OCI-LY3 (cell line): ENCODE results near the gene SENP6.

Source experiments
- H2AFZ ChIP-seq: fragments of 200-600, 300-600 bp; shearing (Covaris generic); 2 replicates; pipeline ENCODE4 v1.6.0; 2014; ENCODE audit warnings: antibody characterized with exemption, low read depth, low read length
- H3K27ac ChIP-seq: fragments of 200-600, 300-600 bp; sonication (generic); 2 replicates; pipeline ENCODE4 v1.5.1; 2014; ENCODE audit warnings: mild to moderate bottlenecking, low read length, moderate library complexity, mixed read lengths
- H3K27me3 ChIP-seq: fragments of 200-600, 300-600 bp; sonication (generic); 2 replicates; pipeline ENCODE4 v1.6.1; 2014; ENCODE audit warnings: low read depth, low read length, mixed read lengths
- H3K36me3 ChIP-seq: fragments of 200-600, 300-600 bp; sonication (generic); replicated peaks from 2 replicates; pipeline ENCODE3; 2014; ENCODE audit warnings: low read depth, low read length, mixed read lengths
- H3K4me1 ChIP-seq: fragments of 300-600, 200-600 bp; sonication (generic); 2 replicates; pipeline ENCODE4 v1.6.1; 2014; ENCODE audit warnings: low read length, mixed read lengths
- H3K4me2 ChIP-seq: fragments of 200-600, 300-600 bp; sonication (generic); 2 replicates; pipeline ENCODE4 v1.6.1; 2014; ENCODE audit warnings: low read length, mixed read lengths
- H3K4me3 ChIP-seq: fragments of 300-600, 200-600 bp; sonication (generic); 2 replicates; pipeline ENCODE4 v1.5.1; 2014; ENCODE audit warnings: antibody characterized with exemption, mild to moderate bottlenecking, low read length, moderate library complexity
- H3K79me2 ChIP-seq: fragments of 300-600, 200-600 bp; shearing (Covaris generic); 2 replicates; pipeline ENCODE4 v1.6.1; 2014; ENCODE audit warnings: mild to moderate bottlenecking, low read length, mixed read lengths
- H3K9ac ChIP-seq: fragments of 300-600, 200-600 bp; shearing (Covaris generic); 2 replicates; pipeline ENCODE4 v1.6.0; 2014; ENCODE audit warnings: mild to moderate bottlenecking, low read length, moderate library complexity
- H3K9me3 ChIP-seq: fragments of 200-600, 300-600 bp; shearing (Covaris generic); 2 replicates; pipeline ENCODE4 v1.6.1; 2014; ENCODE audit warnings: low read length, mixed read lengths; ENCODE audit not compliant: insufficient read depth
- H4K20me1 ChIP-seq: fragments of 200-600, 300-600 bp; sonication (generic); 2 replicates; pipeline ENCODE4 v1.6.1; 2016; ENCODE audit warnings: low read length, mixed read lengths; ENCODE audit not compliant: insufficient read depth
- EZH2phosphoT487 ChIP-seq: fragments of 200-600 bp; shearing (Covaris generic); IDR thresholded peaks from 2 replicates; pipeline ENCODE4 v1.6.1; 2018; ENCODE audit warnings: antibody characterized with exemption, mixed run types, low read depth
- TF ChIP-seq, protein P1 (sequence below): fragments of 200-600, 300-600 bp; sonication (generic); IDR thresholded peaks from 2 replicates; pipeline ENCODE4 v1.5.1; 2014; ENCODE audit warnings: antibody characterized with exemption, low read length, low read depth

Gene SENP6

DNA sequence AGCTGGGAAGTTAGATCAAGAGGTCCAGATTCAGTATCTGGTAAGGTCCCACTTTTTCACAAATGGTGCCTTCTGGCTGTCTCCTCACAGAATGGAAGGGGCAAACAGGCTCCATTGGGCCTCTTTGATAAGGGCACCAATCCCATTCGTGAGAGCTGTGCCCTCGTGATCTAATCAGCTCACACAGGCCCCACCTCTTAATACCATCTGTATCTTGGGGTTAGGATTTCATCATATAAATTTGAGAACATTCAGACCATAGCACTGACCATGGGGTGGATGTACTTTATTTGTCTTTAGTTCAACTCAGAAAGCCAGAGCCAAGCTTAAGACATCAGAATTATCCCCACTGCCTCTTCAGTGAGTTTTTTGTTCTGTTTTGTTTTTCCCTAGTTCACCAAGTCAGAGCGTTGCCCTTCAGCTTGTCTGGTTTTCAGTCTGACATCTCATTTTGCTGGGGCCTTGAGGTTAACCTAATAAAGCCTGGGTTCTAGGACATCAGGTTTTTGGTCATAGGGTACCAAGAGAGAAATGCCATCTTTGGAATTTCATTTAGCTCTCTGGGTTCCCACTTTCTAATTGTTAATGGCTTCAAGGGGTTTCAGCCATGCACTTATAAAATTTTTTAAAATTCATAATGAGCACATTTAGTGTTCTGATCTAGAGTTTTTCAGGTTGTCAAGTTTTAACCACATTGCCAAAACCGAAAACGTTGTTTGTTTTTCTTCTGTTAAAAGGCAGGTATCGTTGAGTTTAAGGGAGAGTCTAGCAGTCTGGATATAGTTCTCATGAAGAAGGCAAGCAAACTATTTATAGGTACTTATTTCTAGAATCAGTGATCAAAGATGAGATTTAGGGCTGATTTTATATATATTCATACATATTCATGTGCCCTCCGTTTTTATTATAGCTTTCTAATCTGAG is 19.0 kb downstream of the SENP6 start:
- H3K4me2 ChIP-seq, result no peak overlapping the region
- H3K9me3 ChIP-seq, result no peaks in the 10 kb centered on the region
- H2AFZ ChIP-seq, result no peak overlapping the region
- no peak for TF ChIP-seq EZH2phosphoT487
- TF ChIP-seq, protein P1, sequence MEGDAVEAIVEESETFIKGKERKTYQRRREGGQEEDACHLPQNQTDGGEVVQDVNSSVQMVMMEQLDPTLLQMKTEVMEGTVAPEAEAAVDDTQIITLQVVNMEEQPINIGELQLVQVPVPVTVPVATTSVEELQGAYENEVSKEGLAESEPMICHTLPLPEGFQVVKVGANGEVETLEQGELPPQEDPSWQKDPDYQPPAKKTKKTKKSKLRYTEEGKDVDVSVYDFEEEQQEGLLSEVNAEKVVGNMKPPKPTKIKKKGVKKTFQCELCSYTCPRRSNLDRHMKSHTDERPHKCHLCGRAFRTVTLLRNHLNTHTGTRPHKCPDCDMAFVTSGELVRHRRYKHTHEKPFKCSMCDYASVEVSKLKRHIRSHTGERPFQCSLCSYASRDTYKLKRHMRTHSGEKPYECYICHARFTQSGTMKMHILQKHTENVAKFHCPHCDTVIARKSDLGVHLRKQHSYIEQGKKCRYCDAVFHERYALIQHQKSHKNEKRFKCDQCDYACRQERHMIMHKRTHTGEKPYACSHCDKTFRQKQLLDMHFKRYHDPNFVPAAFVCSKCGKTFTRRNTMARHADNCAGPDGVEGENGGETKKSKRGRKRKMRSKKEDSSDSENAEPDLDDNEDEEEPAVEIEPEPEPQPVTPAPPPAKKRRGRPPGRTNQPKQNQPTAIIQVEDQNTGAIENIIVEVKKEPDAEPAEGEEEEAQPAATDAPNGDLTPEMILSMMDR, result no peak
- H3K36me3 ChIP-seq, result peaks cover 22% of the 10 kb centered on the region
- H3K9ac ChIP-seq, result no peak overlapping the region
- H3K27me3 ChIP-seq, result no peaks in the 10 kb centered on the region
- H4K20me1 ChIP-seq, result peaks cover 54% of the 10 kb centered on the region
- H3K79me2 ChIP-seq, result peaks cover 91% of the 10 kb centered on the region
- H3K4me1 ChIP-seq, result no peaks in the 10 kb centered on the region
- H3K4me3 ChIP-seq, result no peak overlapping the region
- no peak overlapping the region for H3K27ac ChIP-seq

DNA sequence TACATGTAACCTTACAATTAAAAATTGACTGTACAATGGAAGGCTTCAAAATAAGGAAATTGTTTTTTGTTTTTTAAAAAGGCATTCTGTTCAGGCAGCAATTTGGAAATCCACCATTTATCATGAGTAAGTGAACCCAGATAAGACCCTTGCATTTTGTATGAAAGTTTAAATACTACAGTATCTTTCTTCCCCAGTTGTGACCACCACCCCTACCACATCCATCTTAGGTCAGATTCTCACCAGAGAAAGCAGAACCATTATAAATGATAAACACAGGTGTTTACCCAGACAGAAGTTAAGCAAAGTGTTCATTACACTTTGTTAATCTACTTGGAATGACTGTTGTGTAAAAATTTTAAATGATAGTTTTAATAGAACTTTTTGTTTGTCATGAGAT is 20.2 kb downstream of the SENP6 start:
- Histone ChIP-seq H3K9ac (no peak overlapping the region), H4K20me1 (peaks cover 52% of the 10 kb centered on the region), H3K36me3 (peaks cover 22% of the 10 kb centered on the region), H3K27me3 (no peaks in the 10 kb centered on the region), H3K79me2 (peaks cover 83% of the 10 kb centered on the region), H3K9me3 (no peaks in the 10 kb centered on the region), H3K4me3 (no peak overlapping the region), H2AFZ (no peak overlapping the region), H3K4me1 (no peaks in the 10 kb centered on the region), H3K4me2 (no peak overlapping the region), H3K27ac (no peak overlapping the region)
- TF ChIP-seq, protein P1, result no peak
- no peak for TF ChIP-seq EZH2phosphoT487

DNA sequence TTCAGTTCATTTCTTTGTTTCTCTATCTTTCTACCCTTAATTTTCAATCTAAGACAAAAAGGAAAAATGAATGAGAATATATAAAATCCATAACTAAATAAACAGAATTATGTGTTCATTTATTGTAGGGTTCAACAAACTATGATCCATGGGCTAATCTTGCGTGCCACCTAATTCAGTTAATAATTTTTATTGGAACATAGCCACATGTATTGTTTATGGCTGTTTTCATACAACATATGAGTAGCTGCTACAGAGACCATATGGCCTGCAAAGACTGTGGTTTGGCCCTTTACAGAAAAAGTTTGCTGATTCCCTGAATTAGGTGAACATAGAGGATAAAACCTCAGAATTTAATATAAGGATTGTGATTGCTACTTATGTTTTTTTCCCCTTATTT is 21.8 kb downstream of the SENP6 start:
- Histone ChIP-seq H3K27me3 (no peaks in the 10 kb centered on the region), H3K27ac (no peak overlapping the region), H3K9me3 (no peaks in the 10 kb centered on the region), H3K4me1 (no peaks in the 10 kb centered on the region), H3K4me2 (no peak overlapping the region), H3K36me3 (peaks cover 20% of the 10 kb centered on the region), H3K4me3 (no peak overlapping the region), H3K9ac (no peak overlapping the region), H3K79me2 (peaks cover 68% of the 10 kb centered on the region), H2AFZ (no peak overlapping the region), H4K20me1 (peaks cover 40% of the 10 kb centered on the region)
- TF ChIP-seq, protein P1, result no peak
- no peak for TF ChIP-seq EZH2phosphoT487

DNA sequence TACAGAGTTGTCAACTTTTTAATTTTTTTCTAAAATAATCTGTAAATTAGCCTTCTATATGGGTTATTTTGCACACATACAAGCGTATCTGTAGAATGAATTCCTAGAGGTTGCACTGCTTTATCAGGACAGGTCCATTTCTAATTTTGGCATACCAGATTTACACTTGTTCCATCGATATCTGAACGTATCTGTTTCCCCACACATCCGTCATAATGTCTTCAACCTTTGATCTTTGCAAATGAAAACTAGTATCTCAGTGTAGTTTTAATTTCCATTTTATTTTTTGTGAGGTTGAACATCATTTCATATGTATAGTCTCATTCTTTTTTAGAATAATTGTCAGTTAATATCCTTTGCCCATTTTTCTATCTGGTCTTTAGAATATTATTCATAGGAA is 22.7 kb downstream of the SENP6 start:
- Histone ChIP-seq H3K27me3 (no peaks in the 10 kb centered on the region), H3K4me3 (no peak overlapping the region), H4K20me1 (peaks cover 31% of the 10 kb centered on the region), H3K79me2 (peaks cover 59% of the 10 kb centered on the region), H2AFZ (no peak overlapping the region), H3K9me3 (no peaks in the 10 kb centered on the region), H3K9ac (no peak overlapping the region), H3K4me1 (no peaks in the 10 kb centered on the region), H3K27ac (no peak overlapping the region), H3K4me2 (no peak overlapping the region), H3K36me3 (peaks cover 20% of the 10 kb centered on the region)
- TF ChIP-seq, protein P1, result no peak
- no peak for TF ChIP-seq EZH2phosphoT487
